Neural cell (in vitro differentiated cells): Measurements from ENCODE around the gene SPATA13. TPM values are rescaled to one million over a fixed set of nuclear protein-coding genes. Genes with fewer than 3 reads are reported as not detected.

Experiments
- H2AFZ ChIP-seq: fragments of 200-600, 300-800 bp; sonication (generic), shearing (Covaris generic); 2 replicates; pipeline ENCODE4 v1.6.0; 2014; ENCODE audit warnings: low read depth, mild to moderate bottlenecking, antibody characterized with exemption, low read length, moderate library complexity
- H3F3A ChIP-seq: fragments of 200-600 bp; shearing (Covaris generic); 2 replicates; pipeline ENCODE4 v1.6.1; 2016; ENCODE audit warnings: mild to moderate bottlenecking, moderate library complexity, mixed read lengths, antibody characterized with exemption, low read length; ENCODE audit not compliant: insufficient read depth, poor library complexity, severe bottlenecking
- H3K27ac ChIP-seq: fragments of 200-600, 300-800 bp; sonication (generic), shearing (Covaris generic); 2 replicates; pipeline ENCODE4 v1.5.1; 2014; ENCODE audit warnings: mild to moderate bottlenecking, low read length, moderate library complexity
- H3K27me3 ChIP-seq: fragments of 300-800, 200-600 bp; sonication (generic), shearing (Covaris generic); 2 replicates; pipeline ENCODE4 v1.6.0; 2014; ENCODE audit warnings: mild to moderate bottlenecking, low read depth, low read length, moderate library complexity; ENCODE audit not compliant: insufficient read depth
- H3K36me3 ChIP-seq: fragments of 300-800, 200-600 bp; sonication (generic), shearing (Covaris generic); 2 replicates; pipeline ENCODE4 v1.5.1; 2014; ENCODE audit warnings: mild to moderate bottlenecking, antibody characterized with exemption, low read length, moderate library complexity; ENCODE audit not compliant: insufficient read depth
- H3K4me2 ChIP-seq: fragments of 300-800, 200-600 bp; sonication (generic), shearing (Covaris generic); 2 replicates; pipeline ENCODE4 v1.6.0; 2014; ENCODE audit warnings: mild to moderate bottlenecking, low read length
- H3K4me3 ChIP-seq: fragments of 300-800, 200-600 bp; sonication (generic), shearing (Covaris generic); 2 replicates; pipeline ENCODE4 v1.5.1; 2014; ENCODE audit warnings: mild to moderate bottlenecking, low read length, moderate library complexity
- H3K79me2 ChIP-seq: fragments of 200-600 bp; shearing (Covaris generic); replicated peaks from 2 replicates; pipeline ENCODE4 v1.6.0; 2014; ENCODE audit warnings: mild to moderate bottlenecking, low read length, moderate library complexity; ENCODE audit not compliant: insufficient read depth
- H3K9ac ChIP-seq: fragments of 300-800, 200-600 bp; sonication (generic), shearing (Covaris generic); 2 replicates; pipeline ENCODE4 v1.6.1; 2016; ENCODE audit warnings: mild to moderate bottlenecking, low read length, mixed read lengths
- H3K9me2 ChIP-seq: fragments of 200-600 bp; shearing (Covaris generic); 2 replicates; pipeline ENCODE4 v1.6.1; 2016; ENCODE audit warnings: mild to moderate bottlenecking, low read length, mixed read lengths; ENCODE audit not compliant: insufficient read depth
- H3K9me3 ChIP-seq: fragments of 200-600, 300-800 bp; sonication (generic), shearing (Covaris generic); 2 replicates; pipeline ENCODE4 v1.6.1; 2016; ENCODE audit warnings: mild to moderate bottlenecking, mixed run types, low read length, moderate library complexity, mixed read lengths
- H4K20me1 ChIP-seq: fragments of 200-600 bp; shearing (Covaris generic); 2 replicates; pipeline ENCODE4 v1.6.1; 2016; ENCODE audit warnings: mild to moderate bottlenecking, mixed run types; ENCODE audit not compliant: insufficient read depth
- CTCF ChIP-seq: fragments of 450-650 bp; IDR thresholded peaks from 2 replicates; pipeline ENCODE4 v1.5.1; 2014; ENCODE audit warnings: antibody characterized with exemption, mild to moderate bottlenecking, moderate library complexity; ENCODE audit not compliant: poor library complexity, severe bottlenecking
- EP300 ChIP-seq: fragments of 450-650 bp; conservative IDR thresholded peaks from 2 replicates; pipeline ENCODE4 v1.6.1; 2014; ENCODE audit warnings: antibody characterized with exemption, mild to moderate bottlenecking, moderate library complexity; ENCODE audit not compliant: poor library complexity, severe bottlenecking
- EZH2 ChIP-seq: fragments of 200-600, 300-800 bp; shearing (Covaris generic), sonication (generic); IDR thresholded peaks from 2 replicates; pipeline ENCODE4 v1.6.1; 2014; ENCODE audit warnings: antibody characterized with exemption, low read length, borderline replicate concordance, mild to moderate bottlenecking; ENCODE audit not compliant: insufficient read depth, poor library complexity, severe bottlenecking
- MXI1 ChIP-seq: fragments of 450-650 bp; conservative IDR thresholded peaks from 2 replicates; pipeline ENCODE4 v1.6.1; 2014; ENCODE audit warnings: antibody characterized with exemption, mild to moderate bottlenecking; ENCODE audit not compliant: poor library complexity, severe bottlenecking
- POLR2AphosphoS5 ChIP-seq: IDR thresholded peaks from 2 replicates; pipeline ENCODE4 v1.6.1; 2012
- RAD21 ChIP-seq: fragments of 450-650 bp; conservative IDR thresholded peaks from 2 replicates; pipeline ENCODE4 v1.6.1; 2014; ENCODE audit warnings: antibody characterized with exemption, mild to moderate bottlenecking, moderate library complexity
- REST ChIP-seq: IDR thresholded peaks from 2 replicates; pipeline ENCODE4 v1.6.1; 2012; ENCODE audit warnings: borderline replicate concordance
- SMC3 ChIP-seq: fragments of 450-650 bp; conservative IDR thresholded peaks from 2 replicates; pipeline ENCODE4 v1.6.1; 2014; ENCODE audit warnings: antibody characterized with exemption, mild to moderate bottlenecking, moderate library complexity; ENCODE audit not compliant: poor library complexity
- TAF1 ChIP-seq: IDR thresholded peaks from 2 replicates; pipeline ENCODE4 v1.6.1; 2012; ENCODE audit warnings: low read depth
- polyA plus RNA-seq: library from polyadenylated mRNA; depleted of rRNA; stranded (reverse); fragments of >200 nt; gene quantifications from 2 replicates; pipeline ENCODE4 v1.2.3, GENCODE V29; 2014

SPATA13 gene
- polyA plus RNA-seq, 1 donor from 2014 or later = 15.5 TPM

DNA sequence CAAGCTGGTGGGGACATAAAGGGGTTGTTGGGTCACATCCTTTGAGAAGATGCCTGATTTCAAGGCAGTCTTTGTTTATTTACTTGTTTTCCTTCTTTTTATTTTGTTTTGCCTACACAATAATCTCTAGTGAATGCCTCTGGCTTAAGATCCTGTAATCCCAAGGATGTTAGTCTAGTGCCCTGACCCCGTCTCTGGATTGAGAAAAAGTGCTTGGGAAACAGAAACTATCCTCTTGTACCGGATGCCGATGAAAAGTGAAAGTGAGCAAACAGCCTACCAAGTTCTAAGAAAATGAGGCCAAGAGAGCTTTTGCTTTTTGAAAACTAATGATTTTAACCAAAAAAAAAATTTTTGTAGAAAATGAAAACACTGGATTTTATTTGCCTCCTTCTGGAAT lies 106.8 kb downstream of the SPATA13 start:
- Histone ChIP-seq H3F3A (no peaks in the 10 kb centered on the region), H3K36me3 (no peaks in the 10 kb centered on the region), H3K9ac (no peak overlapping the region), H3K9me2 (no peaks in the 10 kb centered on the region), H4K20me1 (no peaks in the 10 kb centered on the region), H3K27ac (no peak overlapping the region), H3K9me3 (no peaks in the 10 kb centered on the region), H3K27me3 (no peaks in the 10 kb centered on the region), H3K4me2 (no peak overlapping the region), H2AFZ (no peak overlapping the region), H3K79me2 (no peaks in the 10 kb centered on the region), H3K4me3 (no peak overlapping the region)
- no peak for TF ChIP-seq CTCF
- no peak for TF ChIP-seq EP300
- TF ChIP-seq POLR2AphosphoS5 = no peak
- no peak for TF ChIP-seq SMC3
- TF ChIP-seq EZH2 = no peak

GRCh38 chr13:24267801-24268200 lies 107.3 kb downstream of the SPATA13 start:
- no peak overlapping the region for H3K9ac ChIP-seq
- no peak overlapping the region for H3K27ac ChIP-seq
- H2AFZ ChIP-seq = no peak overlapping the region
- H3K9me2 ChIP-seq = no peaks in the 10 kb centered on the region
- no peaks in the 10 kb centered on the region for H3K36me3 ChIP-seq
- no peaks in the 10 kb centered on the region for H4K20me1 ChIP-seq
- H3K4me2 ChIP-seq = no peak overlapping the region
- no peak overlapping the region for H3K4me3 ChIP-seq
- no peaks in the 10 kb centered on the region for H3F3A ChIP-seq
- no peaks in the 10 kb centered on the region for H3K27me3 ChIP-seq
- no peaks in the 10 kb centered on the region for H3K79me2 ChIP-seq
- TF ChIP-seq EP300 (no peak), SMC3 (no peak), EZH2 (no peak), CTCF (no peak), MXI1 (no peak), POLR2AphosphoS5 (no peak), RAD21 (no peak), REST (no peak), TAF1 (no peak)
- no peaks in the 10 kb centered on the region for H3K9me3 ChIP-seq
